Left ventricle myocardium inferior (tissue), 1 donor: Measurements from ENCODE around the gene CNNM3. TPM values are rescaled to one million over a fixed set of nuclear protein-coding genes. Genes with fewer than 3 reads are reported as not detected.

Experiments
- DNase-seq: peaks from one replicate; pipeline ENCODE4 v3.0.0-alpha.2; 2020
- H3K27ac ChIP-seq: fragments of 200-600 bp; replicated peaks from 2 replicates; pipeline ENCODE4 v1.8.0; 2021
- H3K27me3 ChIP-seq: fragments of 200-600 bp; 2 replicates; pipeline ENCODE4 v1.8.0; 2021; ENCODE audit warnings: low read depth
- H3K36me3 ChIP-seq: fragments of 200-600 bp; 2 replicates; pipeline ENCODE4 v1.8.0; 2021
- H3K4me1 ChIP-seq: fragments of 200-600 bp; 2 replicates; pipeline ENCODE4 v1.8.0; 2021
- H3K4me3 ChIP-seq: fragments of 200-600 bp; 2 replicates; pipeline ENCODE4 v1.8.0; 2021; ENCODE audit warnings: mild to moderate bottlenecking, moderate library complexity
- H3K9me3 ChIP-seq: fragments of 200-600 bp; replicated peaks from 2 replicates; pipeline ENCODE4 v1.8.0; 2021
- intact Hi-C: fragments of 100-400 bp; cut with micrococcal nuclease; formaldehyde crosslinking; loops from one replicate; pipeline ENCODE4 v1.11.0; 2022
- total RNA-seq: library from RNA; stranded (reverse); fragmentation: NEBNext Ultra II Directional; extraction: Animal tissue kit (Norgen Biotek cat#: 25700); gene quantifications from one replicate; pipeline ENCODE4 v1.2.1, GENCODE V29; 2021
- TF ChIP-seq, protein P1 (sequence below): fragments of 200-600 bp; IDR thresholded peaks from 2 replicates; pipeline ENCODE4 v1.8.0; 2021; ENCODE audit warnings: antibody characterized with exemption, mild to moderate bottlenecking, borderline replicate concordance
- donor health status: DM: no; HTN: yes; CAD: no; lungs with severe emphysema.

The CNNM3 gene
- total RNA-seq, 1 donor from 2014 or later = 11.1 TPM

DNA sequence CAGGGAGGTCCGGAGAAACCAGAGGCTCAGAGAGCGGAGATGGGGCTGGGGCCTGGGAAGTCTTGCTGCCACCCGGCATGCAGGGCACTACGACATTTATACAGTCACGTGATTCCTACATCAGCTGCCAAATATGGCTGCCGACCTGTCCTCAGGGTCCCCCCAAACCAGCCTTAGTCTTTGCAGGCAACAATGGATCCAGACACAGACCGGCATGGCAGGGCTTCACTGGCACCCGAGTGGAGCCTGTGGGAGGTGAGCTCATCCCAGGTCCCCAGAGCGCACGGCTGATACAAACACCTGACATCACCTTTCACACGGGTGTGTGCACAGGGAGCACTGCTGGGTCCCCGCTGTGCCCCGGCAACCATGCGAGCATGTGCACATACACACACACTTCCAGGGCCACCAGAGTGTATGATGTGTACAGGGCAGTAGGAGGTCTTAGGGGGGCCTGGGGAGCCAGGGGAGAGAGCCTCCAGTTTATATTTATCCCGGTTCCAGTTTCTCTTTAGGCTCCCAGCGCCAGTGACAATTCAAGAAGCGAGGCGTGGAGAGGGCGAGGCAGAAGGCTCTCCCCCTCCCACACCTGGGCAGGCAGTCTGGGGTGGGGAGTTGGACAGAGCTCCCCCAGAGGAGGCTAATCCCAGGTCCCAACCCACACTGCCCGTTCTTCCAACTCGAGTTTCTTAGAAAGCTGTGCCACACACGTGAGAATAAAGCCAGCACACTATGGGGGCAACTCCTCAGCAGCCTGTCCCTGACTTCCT is 51.1 kb downstream of the CNNM3 start:
- Histone ChIP-seq H3K4me1 (peaks cover 86% of the 10 kb centered on the region), H3K4me3 (peak overlapping the region; percentile 83)

DNA sequence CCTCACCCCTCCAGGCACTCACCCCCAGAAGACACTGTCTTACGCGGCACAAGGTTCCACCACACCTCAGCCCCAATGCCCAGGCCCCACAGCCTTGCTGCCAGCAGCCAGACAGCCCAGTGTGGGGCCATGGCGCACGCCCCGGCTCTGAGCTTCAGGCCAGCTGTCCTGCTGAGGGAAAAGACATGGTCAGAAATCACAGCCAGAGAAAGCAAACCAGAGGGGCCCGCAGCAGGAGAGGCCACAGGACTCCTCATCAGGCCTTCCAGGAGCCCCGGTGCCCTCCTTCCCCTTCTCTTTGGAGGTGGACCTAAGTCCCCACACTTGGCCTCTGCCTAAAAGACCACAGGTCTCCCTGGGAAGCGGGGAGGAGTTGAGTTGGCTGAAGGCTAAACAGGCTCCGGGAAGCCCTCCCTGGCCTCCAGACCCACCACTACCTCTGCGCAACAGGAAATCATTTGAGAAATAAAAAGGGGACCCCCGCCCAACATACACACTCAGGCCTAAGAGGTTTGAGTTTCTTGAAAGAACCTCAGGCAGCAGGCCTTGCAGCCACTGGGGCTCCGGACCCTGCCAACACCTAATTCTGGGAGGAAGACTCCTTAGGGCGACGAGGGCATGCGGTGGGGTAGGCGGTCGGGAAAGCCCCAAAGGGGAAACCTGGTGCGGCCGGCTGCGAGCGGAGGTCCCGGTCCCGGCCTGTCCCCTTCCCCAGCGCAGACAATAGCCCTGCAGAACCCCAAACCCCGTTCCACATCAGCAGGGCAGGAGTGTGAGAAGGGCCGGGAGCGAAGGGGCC is 51.9 kb downstream of the CNNM3 start:
- Histone ChIP-seq H3K27me3 (no peaks in the 10 kb centered on the region), H3K36me3 (peaks cover 46% of the 10 kb centered on the region), H3K4me1 (peaks cover 94% of the 10 kb centered on the region), H3K4me3 (peak overlapping the region; percentile 83), H3K9me3 (no peaks in the 10 kb centered on the region), H3K27ac (peak overlapping the region; percentile 98)
- no peak for DNase-seq
- TF ChIP-seq, protein P1, sequence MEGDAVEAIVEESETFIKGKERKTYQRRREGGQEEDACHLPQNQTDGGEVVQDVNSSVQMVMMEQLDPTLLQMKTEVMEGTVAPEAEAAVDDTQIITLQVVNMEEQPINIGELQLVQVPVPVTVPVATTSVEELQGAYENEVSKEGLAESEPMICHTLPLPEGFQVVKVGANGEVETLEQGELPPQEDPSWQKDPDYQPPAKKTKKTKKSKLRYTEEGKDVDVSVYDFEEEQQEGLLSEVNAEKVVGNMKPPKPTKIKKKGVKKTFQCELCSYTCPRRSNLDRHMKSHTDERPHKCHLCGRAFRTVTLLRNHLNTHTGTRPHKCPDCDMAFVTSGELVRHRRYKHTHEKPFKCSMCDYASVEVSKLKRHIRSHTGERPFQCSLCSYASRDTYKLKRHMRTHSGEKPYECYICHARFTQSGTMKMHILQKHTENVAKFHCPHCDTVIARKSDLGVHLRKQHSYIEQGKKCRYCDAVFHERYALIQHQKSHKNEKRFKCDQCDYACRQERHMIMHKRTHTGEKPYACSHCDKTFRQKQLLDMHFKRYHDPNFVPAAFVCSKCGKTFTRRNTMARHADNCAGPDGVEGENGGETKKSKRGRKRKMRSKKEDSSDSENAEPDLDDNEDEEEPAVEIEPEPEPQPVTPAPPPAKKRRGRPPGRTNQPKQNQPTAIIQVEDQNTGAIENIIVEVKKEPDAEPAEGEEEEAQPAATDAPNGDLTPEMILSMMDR = no peak
- intact Hi-C loops = no loop called here

More for the DNA sequence above, 51.1 kb downstream of the CNNM3 start:
- intact Hi-C loops = no loop called here
- Histone ChIP-seq H3K27me3 (no peaks in the 10 kb centered on the region), H3K9me3 (no peaks in the 10 kb centered on the region), H3K36me3 (peaks cover 52% of the 10 kb centered on the region), H3K27ac (peak overlapping the region; percentile 98)
- TF ChIP-seq, protein P1 = no peak
- DNase-seq = no peak

DNA sequence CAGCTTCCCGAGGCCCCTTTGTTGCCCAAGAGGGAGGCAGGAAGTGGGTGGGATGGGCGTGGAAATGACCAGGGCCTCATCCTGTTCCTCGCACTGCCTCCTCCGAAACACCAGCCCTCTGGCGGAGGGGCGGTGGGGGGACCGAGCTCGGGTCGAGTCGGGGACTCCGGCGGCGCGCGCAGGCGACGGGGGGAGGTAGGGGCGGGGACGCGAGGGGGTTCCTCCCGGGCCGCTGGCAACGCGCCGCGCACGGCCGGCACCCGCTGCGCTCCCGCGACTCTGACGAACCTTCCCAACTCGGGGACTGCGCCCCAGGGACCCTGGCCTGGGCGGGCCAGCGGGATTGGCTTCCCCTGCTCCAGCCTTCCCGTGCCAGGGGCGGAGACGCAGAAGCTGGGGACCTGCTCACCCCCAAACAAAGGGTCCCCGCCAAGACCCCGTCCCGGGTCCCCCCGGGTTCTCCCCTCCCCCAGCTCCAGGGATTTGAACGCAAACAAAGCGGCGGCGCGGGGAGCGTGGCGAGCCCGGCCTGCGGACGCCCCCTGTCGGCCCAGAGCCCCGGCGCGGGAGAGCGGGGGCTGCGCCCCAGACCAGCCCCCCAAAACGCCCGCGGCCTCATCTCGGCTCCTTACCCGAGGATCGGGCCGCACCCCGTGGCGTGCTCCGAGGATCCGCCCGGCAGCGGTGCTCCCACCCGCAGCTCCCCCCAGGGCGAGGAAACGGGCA is 52.6 kb downstream of the CNNM3 start:
- Histone ChIP-seq H3K36me3 (peaks cover 38% of the 10 kb centered on the region), H3K4me3 (peak overlapping the region; percentile 83), H3K4me1 (peaks cover 98% of the 10 kb centered on the region), H3K9me3 (no peaks in the 10 kb centered on the region), H3K27ac (peak overlapping the region; percentile 98), H3K27me3 (no peaks in the 10 kb centered on the region)
- TF ChIP-seq, protein P1 = peak; percentile 76
- peak; percentile 89 for DNase-seq
- intact Hi-C loops = no loop called here

DNA sequence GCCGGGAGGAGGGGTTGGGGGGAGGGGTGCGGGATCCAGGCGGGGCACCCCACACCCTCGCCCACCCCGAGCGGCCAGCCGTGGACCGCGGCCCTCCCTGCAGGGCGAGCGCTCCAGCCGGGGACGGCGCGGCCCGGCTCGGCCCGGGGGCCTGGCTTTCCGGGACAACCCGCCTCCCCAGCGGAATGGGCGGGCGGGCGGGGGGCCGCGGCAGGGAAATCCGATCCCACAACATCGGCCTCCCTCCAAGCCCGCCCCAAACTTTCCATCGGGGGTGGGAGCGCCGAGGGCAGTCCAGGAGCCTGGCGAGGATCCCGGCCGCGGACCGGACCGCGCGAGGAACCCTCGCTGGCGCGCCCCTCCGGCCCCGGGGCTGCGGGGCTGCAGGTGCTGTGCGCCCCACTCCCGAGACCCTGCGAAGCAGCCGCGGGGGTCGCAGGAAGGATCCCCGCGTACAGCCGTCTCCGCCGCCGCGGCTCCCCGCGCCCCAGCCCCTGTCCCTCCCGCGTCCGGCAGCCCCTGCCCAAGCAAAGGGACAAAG is 53.3 kb downstream of the CNNM3 start:
- peaks cover 98% of the 10 kb centered on the region for H3K4me1 ChIP-seq

More for the DNA sequence above, 53.3 kb downstream of the CNNM3 start:
- DNase-seq = peak; percentile 87
- TF ChIP-seq, protein P1 = peak; percentile 33
- no peaks in the 10 kb centered on the region for H3K9me3 ChIP-seq
- H3K27me3 ChIP-seq = no peaks in the 10 kb centered on the region
- intact Hi-C loops = no loop called here
- peak overlapping the region; percentile 98 for H3K27ac ChIP-seq
- peak overlapping the region; percentile 83 for H3K4me3 ChIP-seq
- peaks cover 32% of the 10 kb centered on the region for H3K36me3 ChIP-seq
